BLaER1 (cell line): ENCODE measurements around the gene U2AF2.
A peak's percentile ranks its signal among the peaks of the same experiment; 100 is the strongest.

Experiments used
- H3K27ac ChIP-seq: shearing (Covaris generic); formaldehyde crosslinking; 2 replicates; pipeline ENCODE4 v1.8.1; 2022
- H3K27me3 ChIP-seq: shearing (Covaris generic); formaldehyde crosslinking; 2 replicates; pipeline ENCODE4 v1.8.1; 2022
- H3K36me3 ChIP-seq: shearing (Covaris generic); formaldehyde crosslinking; 2 replicates; pipeline ENCODE4 v1.8.1; 2022
- H3K4me1 ChIP-seq: shearing (Covaris generic); formaldehyde crosslinking; 2 replicates; pipeline ENCODE4 v1.8.1; 2022
- H3K4me2 ChIP-seq: shearing (Covaris generic); formaldehyde crosslinking; 2 replicates; pipeline ENCODE4 v1.8.1; 2022
- H3K4me3 ChIP-seq: shearing (Covaris generic); formaldehyde crosslinking; 2 replicates; pipeline ENCODE4 v1.8.1; 2022
- H3K9ac ChIP-seq: shearing (Covaris generic); formaldehyde crosslinking; 2 replicates; pipeline ENCODE4 v1.8.1; 2022
- H3K9me3 ChIP-seq: shearing (Covaris generic); formaldehyde crosslinking; 2 replicates; pipeline ENCODE4 v1.8.1; 2022
- H4K20me1 ChIP-seq: shearing (Covaris generic); formaldehyde crosslinking; 2 replicates; pipeline ENCODE4 v1.8.1; 2022
- Cebpa-rat ChIP-seq: shearing (Covaris generic); IDR thresholded peaks from 2 replicates; pipeline ENCODE4 v1.8.1; 2022

The U2AF2 gene

GRCh38 chr19:55678121-55678671, 23.4 kb downstream of the U2AF2 start:
- Histone ChIP-seq H3K4me3 (peak overlapping the region; percentile 98), H3K27me3 (no peaks in the 10 kb centered on the region), H3K36me3 (peaks cover 55% of the 10 kb centered on the region), H3K27ac (peak overlapping the region; percentile 98), H3K4me1 (peaks cover 64% of the 10 kb centered on the region), H3K9ac (peak overlapping the region; percentile 99), H3K4me2 (peak overlapping the region; percentile 98), H4K20me1 (peaks cover 94% of the 10 kb centered on the region), H3K9me3 (no peaks in the 10 kb centered on the region)
- no peak for TF ChIP-seq Cebpa-rat

- Histone ChIP-seq H3K4me1 (peaks cover 60% of the 10 kb centered on the region), H4K20me1 (peaks cover 96% of the 10 kb centered on the region), H3K36me3 (peaks cover 63% of the 10 kb centered on the region), H3K4me2 (peak overlapping the region; percentile 98), H3K9ac (peak overlapping the region; percentile 66), H3K27ac (peak overlapping the region; percentile 98), H3K4me3 (no peak overlapping the region), H3K27me3 (no peaks in the 10 kb centered on the region), H3K9me3 (no peaks in the 10 kb centered on the region)
- no peak for TF ChIP-seq Cebpa-rat
These were observed 24.8 kb downstream of the U2AF2 start for GRCh38 chr19:55679343-55680257.

- Histone ChIP-seq H3K9ac (no peak overlapping the region), H3K4me1 (peaks cover 58% of the 10 kb centered on the region), H3K4me2 (no peak overlapping the region; the same call in 1 of the 2 replicates), H3K4me3 (no peak overlapping the region), H3K36me3 (peaks cover 73% of the 10 kb centered on the region), H3K9me3 (no peaks in the 10 kb centered on the region), H3K27ac (peak overlapping the region; percentile 98; the same call in 1 of the 2 replicates), H4K20me1 (peaks cover 100% of the 10 kb centered on the region), H3K27me3 (no peaks in the 10 kb centered on the region)
- no peak for TF ChIP-seq Cebpa-rat
These were observed 25.7 kb downstream of the U2AF2 start for GRCh38 chr19:55680339-55681130.

GRCh38 chr19:55681131-55682092, 26.6 kb downstream of the U2AF2 start:
- no peak overlapping the region for H3K4me3 ChIP-seq
- peaks cover 100% of the 10 kb centered on the region for H4K20me1 ChIP-seq
- peaks cover 50% of the 10 kb centered on the region for H3K4me1 ChIP-seq
- H3K27ac ChIP-seq, result peak overlapping the region; percentile 98; the same call in 1 of the 2 replicates
- 0 out of 2 replicates have a peak overlapping the region, but pooled peaks have one; percentile 19 for H3K9ac ChIP-seq
- no peaks in the 10 kb centered on the region for H3K9me3 ChIP-seq
- no peaks in the 10 kb centered on the region for H3K27me3 ChIP-seq
- peaks cover 82% of the 10 kb centered on the region for H3K36me3 ChIP-seq
- TF ChIP-seq Cebpa-rat, result no peak
- no peak overlapping the region for H3K4me2 ChIP-seq

GRCh38 chr19:55683449-55684261, 28.8 kb downstream of the U2AF2 start:
- no peak overlapping the region for H3K4me2 ChIP-seq
- TF ChIP-seq Cebpa-rat, result no peak
- no peak overlapping the region for H3K4me3 ChIP-seq
- H3K4me1 ChIP-seq, result peaks cover 46% of the 10 kb centered on the region
- H4K20me1 ChIP-seq, result peaks cover 100% of the 10 kb centered on the region
- no peaks in the 10 kb centered on the region for H3K9me3 ChIP-seq
- no peak overlapping the region for H3K27ac ChIP-seq
- peaks cover 98% of the 10 kb centered on the region for H3K36me3 ChIP-seq
- no peaks in the 10 kb centered on the region for H3K27me3 ChIP-seq
- H3K9ac ChIP-seq, result no peak overlapping the region

- Histone ChIP-seq H3K4me1 (peaks cover 46% of the 10 kb centered on the region), H3K27ac (no peak overlapping the region), H4K20me1 (peaks cover 100% of the 10 kb centered on the region), H3K4me3 (no peak overlapping the region), H3K9me3 (no peaks in the 10 kb centered on the region), H3K36me3 (peaks cover 98% of the 10 kb centered on the region), H3K27me3 (no peaks in the 10 kb centered on the region), H3K9ac (no peak overlapping the region), H3K4me2 (no peak overlapping the region)
- TF ChIP-seq Cebpa-rat, result no peak
These were observed 30.3 kb downstream of the U2AF2 start for GRCh38 chr19:55684946-55685681.

GRCh38 chr19:55685776-55686175, 30.9 kb downstream of the U2AF2 start:
- H3K27me3 ChIP-seq, result no peaks in the 10 kb centered on the region
- no peak overlapping the region for H3K27ac ChIP-seq
- peaks cover 98% of the 10 kb centered on the region for H3K36me3 ChIP-seq
- H3K4me1 ChIP-seq, result peaks cover 43% of the 10 kb centered on the region
- H3K9me3 ChIP-seq, result no peaks in the 10 kb centered on the region
- peaks cover 100% of the 10 kb centered on the region for H4K20me1 ChIP-seq
- H3K4me2 ChIP-seq, result no peak overlapping the region
- H3K4me3 ChIP-seq, result no peak overlapping the region
- TF ChIP-seq Cebpa-rat, result no peak
- H3K9ac ChIP-seq, result no peak overlapping the region
